ENCODE data around the gene HMGCL.
"Not testable (repeated sequence)": the region's sequence is repeated elsewhere in the genome, so short reads cannot be mapped to it uniquely, and the experiment has no call there.

DNA sequence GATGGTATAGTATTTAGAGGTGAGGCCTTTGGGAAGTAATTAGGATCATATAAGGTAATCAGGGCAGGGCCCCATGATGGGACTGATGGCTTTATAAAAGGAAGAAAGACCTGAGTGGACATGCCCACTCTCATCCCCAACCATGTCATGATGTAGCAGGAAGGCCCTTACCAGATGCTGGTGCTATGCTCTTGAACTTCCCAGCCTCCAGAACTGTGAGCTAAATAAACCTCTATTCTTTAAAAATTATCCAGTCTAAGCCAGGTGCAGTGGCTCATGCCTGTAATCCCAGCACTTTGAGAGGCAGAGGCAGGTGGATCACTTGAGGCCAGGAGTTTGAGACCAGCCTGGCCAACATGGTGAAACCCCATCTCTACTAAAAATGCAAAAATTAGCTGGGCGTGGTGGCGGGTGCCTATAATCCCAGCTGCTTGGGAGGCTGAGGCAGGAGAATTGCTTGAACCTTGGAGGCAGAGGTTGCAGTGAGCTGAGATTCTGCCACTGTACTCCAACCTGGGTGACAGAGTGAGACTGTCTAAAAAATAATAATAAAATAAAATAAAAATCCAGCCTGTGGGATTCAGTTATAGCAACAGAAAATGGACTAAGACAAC lies 22.4 kb upstream of the HMGCL start:
- TF ChIP-seq, protein P1, sequence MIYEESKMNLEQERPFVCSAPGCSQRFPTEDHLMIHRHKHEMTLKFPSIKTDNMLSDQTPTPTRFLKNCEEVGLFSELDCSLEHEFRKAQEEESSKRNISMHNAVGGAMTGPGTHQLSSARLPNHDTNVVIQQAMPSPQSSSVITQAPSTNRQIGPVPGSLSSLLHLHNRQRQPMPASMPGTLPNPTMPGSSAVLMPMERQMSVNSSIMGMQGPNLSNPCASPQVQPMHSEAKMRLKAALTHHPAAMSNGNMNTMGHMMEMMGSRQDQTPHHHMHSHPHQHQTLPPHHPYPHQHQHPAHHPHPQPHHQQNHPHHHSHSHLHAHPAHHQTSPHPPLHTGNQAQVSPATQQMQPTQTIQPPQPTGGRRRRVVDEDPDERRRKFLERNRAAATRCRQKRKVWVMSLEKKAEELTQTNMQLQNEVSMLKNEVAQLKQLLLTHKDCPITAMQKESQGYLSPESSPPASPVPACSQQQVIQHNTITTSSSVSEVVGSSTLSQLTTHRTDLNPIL (CRISPR knock-in tag; IDR thresholded peaks at IDR 0.05; ENCODE audit: low read depth): not testable (repeated sequence)
- not testable (repeated sequence) for TF ChIP-seq ARNTL (CRISPR knock-in tag; IDR thresholded peaks at IDR 0.05; ENCODE audit: borderline replicate concordance, low read depth); RARB (CRISPR knock-in tag; IDR thresholded peaks at IDR 0.05); ZNF8 (CRISPR knock-in tag; IDR thresholded peaks at IDR 0.05); CSRNP3 (CRISPR knock-in tag; IDR thresholded peaks at IDR 0.05); ZNF70 (CRISPR knock-in tag; IDR thresholded peaks at IDR 0.05); ZFP30 (CRISPR knock-in tag; IDR thresholded peaks at IDR 0.05); ESRRG (CRISPR knock-in tag; IDR thresholded peaks at IDR 0.05); BACH2 (CRISPR knock-in tag; IDR thresholded peaks at IDR 0.05; ENCODE audit: borderline replicate concordance); TCF4 (CRISPR knock-in tag; IDR thresholded peaks at IDR 0.05; ENCODE audit: borderline replicate concordance); POU6F1 (CRISPR knock-in tag; IDR thresholded peaks at IDR 0.05; ENCODE audit: borderline replicate concordance, low read depth)
- TF ChIP-seq, protein P2, sequence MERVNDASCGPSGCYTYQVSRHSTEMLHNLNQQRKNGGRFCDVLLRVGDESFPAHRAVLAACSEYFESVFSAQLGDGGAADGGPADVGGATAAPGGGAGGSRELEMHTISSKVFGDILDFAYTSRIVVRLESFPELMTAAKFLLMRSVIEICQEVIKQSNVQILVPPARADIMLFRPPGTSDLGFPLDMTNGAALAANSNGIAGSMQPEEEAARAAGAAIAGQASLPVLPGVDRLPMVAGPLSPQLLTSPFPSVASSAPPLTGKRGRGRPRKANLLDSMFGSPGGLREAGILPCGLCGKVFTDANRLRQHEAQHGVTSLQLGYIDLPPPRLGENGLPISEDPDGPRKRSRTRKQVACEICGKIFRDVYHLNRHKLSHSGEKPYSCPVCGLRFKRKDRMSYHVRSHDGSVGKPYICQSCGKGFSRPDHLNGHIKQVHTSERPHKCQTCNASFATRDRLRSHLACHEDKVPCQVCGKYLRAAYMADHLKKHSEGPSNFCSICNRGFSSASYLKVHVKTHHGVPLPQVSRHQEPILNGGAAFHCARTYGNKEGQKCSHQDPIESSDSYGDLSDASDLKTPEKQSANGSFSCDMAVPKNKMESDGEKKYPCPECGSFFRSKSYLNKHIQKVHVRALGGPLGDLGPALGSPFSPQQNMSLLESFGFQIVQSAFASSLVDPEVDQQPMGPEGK (CRISPR knock-in tag; IDR thresholded peaks at IDR 0.05; ENCODE audit: borderline replicate concordance): not testable (repeated sequence)
- TF ChIP-seq, protein P3, sequence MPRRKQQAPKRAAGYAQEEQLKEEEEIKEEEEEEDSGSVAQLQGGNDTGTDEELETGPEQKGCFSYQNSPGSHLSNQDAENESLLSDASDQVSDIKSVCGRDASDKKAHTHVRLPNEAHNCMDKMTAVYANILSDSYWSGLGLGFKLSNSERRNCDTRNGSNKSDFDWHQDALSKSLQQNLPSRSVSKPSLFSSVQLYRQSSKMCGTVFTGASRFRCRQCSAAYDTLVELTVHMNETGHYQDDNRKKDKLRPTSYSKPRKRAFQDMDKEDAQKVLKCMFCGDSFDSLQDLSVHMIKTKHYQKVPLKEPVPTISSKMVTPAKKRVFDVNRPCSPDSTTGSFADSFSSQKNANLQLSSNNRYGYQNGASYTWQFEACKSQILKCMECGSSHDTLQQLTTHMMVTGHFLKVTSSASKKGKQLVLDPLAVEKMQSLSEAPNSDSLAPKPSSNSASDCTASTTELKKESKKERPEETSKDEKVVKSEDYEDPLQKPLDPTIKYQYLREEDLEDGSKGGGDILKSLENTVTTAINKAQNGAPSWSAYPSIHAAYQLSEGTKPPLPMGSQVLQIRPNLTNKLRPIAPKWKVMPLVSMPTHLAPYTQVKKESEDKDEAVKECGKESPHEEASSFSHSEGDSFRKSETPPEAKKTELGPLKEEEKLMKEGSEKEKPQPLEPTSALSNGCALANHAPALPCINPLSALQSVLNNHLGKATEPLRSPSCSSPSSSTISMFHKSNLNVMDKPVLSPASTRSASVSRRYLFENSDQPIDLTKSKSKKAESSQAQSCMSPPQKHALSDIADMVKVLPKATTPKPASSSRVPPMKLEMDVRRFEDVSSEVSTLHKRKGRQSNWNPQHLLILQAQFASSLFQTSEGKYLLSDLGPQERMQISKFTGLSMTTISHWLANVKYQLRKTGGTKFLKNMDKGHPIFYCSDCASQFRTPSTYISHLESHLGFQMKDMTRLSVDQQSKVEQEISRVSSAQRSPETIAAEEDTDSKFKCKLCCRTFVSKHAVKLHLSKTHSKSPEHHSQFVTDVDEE (CRISPR knock-in tag; IDR thresholded peaks at IDR 0.05): not testable (repeated sequence)
